Suppressor macrophage (primary cell): ENCODE measurements around the gene SOWAHD.
"Not testable (repeated sequence)": the region's sequence is repeated elsewhere in the genome, so short reads cannot be mapped to it uniquely, and the experiment has no call there.

Experiments
- DNase-seq, 4 experiments: peaks; one replicate each; pipeline ENCODE4 v3.0.0-alpha.2; 2020 to 2022

SOWAHD gene

GRCh38 chrX:119758731-119759247, 401 bp downstream of the SOWAHD start:
- DNase-seq = peak in 3 of 4 experiments; percentile 26 to 61 (median 60)

DNA sequence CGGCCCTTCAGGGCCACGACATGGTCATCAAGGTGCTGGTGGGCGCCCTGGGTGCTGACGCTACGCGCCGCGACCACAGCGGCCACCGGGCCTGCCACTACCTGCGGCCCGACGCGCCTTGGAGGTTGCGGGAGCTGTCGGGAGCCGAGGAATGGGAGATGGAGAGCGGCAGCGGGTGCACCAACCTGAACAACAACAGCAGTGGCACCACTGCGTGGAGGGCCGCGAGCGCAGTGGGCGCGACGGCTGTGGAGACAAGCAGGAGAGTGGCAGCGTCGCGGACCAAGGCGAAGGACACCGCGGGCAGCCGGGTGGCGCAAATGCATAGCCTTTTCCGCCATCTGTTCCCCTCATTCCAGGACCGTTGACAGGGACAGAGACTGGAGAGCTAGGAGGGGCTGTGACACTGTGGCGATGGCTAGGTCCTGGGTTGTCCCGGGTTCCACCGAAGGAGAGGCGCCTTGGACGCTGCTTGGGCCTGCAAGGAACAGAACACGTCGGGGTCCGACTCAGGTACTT, 919 bp downstream of the SOWAHD start:
- DNase-seq = no peak

GRCh38 chrX:119760026-119760877, 1.9 kb downstream of the SOWAHD start:
- DNase-seq = peak in 2 of 4 experiments; percentile 26 to 45

DNA sequence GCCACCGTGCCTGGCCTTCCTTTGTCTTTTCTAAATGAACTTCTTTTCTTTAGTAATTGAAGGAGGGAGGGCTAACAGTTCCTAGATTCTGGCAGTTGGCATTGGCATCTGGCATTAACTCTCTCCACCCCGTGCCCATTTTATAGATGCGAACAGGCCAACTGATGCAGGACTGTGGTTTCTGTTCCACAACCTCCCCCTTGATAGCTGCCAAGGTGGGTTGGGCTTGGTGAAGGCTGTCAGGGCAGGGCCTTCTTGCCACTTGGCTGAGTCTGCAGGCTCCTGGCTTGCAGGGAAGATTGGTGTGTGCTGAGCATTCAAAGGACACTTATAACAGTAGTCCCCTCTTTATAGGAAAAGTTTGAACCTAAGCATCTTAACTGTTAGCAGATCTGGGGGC, 4.3 kb downstream of the SOWAHD start:
- DNase-seq = no peak

- DNase-seq = no peak
These were observed 4.8 kb downstream of the SOWAHD start for GRCh38 chrX:119763181-119763580.

DNA sequence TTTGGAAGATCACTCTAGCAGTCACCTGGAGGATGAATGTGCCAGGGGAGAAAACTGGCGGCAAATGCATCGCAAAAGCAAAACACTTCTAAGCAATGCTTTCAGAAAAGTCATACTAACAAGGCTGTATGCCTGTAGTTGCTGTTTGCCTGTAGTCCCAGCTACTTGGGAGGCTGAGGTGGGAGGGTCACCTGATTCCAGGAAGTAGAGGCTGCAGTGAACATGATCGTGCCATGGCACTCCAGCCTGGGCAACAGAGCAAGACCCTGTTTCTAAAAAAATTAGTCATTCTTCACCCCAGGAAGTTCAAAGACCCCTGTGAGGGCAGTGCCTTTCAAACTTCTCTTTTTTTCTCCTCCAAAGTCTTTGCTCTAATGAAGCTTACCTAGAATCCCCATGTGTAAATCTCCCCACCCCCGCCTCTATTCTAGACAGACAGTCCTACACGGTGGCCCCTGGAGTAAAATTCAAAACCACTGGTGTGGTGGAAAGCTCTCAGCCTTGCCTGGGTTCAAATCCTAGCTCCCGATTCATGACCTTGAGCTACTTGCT, 5.5 kb downstream of the SOWAHD start:
- no peak for DNase-seq

GRCh38 chrX:119768436-119768835, 10.0 kb downstream of the SOWAHD start:
- peak in 2 of 4 experiments; percentile 26 to 43 for DNase-seq

DNA sequence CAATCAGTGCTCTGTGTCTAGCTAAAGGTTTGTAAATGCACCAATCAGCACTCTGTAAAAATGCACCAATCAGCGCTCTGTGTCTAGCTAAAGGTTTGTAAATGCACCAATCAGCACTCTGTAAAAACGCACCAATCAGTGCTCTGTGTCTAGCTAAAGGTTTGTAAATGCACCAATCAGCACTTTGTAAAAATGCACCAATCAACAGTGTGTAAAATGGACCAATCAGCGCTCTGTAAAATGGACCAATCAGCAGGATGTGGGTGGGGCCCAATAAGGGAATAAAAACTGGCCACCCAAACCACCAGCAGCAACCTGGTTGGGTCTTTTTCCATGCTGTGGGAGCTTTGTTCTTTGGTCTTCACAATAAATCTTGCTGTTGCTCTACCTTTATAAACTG, 11.0 kb downstream of the SOWAHD start:
- not testable (repeated sequence) for DNase-seq

GRCh38 chrX:119775517-119776238, 17.3 kb downstream of the SOWAHD start:
- peak; percentile 65 to 84 (median 77) for DNase-seq

DNA sequence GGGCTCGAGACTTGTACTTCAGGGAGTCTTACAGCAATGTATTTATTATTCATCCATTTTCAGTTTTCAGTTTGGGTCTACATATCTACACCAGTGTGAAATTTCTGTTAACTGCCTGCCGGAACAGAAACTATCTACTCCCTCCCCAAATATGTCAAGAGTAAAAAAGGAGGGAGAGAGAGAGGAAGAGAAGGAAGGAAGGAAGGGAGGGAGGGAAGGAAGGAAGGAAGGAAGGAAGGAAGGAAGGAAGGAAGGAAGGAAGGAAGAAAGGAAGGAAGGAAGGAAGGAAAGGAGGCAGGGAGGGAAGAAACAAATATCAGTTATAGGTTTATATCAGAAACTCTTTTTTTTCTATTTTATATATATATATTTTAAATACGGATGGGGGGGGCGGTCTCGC, 20.4 kb downstream of the SOWAHD start:
- no peak for DNase-seq

DNA sequence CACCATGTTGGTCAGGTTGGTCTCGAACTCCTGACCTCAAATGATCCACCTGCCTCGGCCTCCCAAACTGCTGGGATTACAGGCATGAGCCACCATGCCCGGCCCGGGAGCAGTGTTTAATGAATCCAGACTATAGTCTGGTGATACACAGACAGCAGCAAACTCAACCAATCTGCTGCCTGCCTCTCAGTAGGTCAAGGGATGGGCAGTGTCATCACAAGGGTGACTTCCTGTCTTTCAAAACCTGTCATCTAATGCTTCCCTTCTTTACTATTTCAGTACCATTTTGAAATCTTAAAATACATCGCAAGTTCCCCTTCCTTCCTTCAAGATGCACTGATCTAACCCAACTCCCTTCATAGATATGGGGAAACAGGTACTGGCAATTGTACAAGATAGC, 24.6 kb downstream of the SOWAHD start:
- DNase-seq = peak; percentile 45 to 83 (median 71)

GRCh38 chrX:119784747-119785446, 26.5 kb downstream of the SOWAHD start:
- DNase-seq = peak; percentile 27 to 55 (median 42)

GRCh38 chrX:119790977-119791436, 32.6 kb downstream of the SOWAHD start:
- peak; percentile 26 to 54 (median 42) for DNase-seq

GRCh38 chrX:119791437-119792231, 33.2 kb downstream of the SOWAHD start, which contains the start of gene RPL39:
Gene RPL39, minus strand, starts transcription at chrX:119791630. Its CDS starts 54 bp downstream, at chrX:119791576.
- peak; percentile 83 to 90 (median 90) for DNase-seq

GRCh38 chrX:119801253-119802221, 43.1 kb downstream of the SOWAHD start:
- no peak for DNase-seq

GRCh38 chrX:119802546-119802945, 44.2 kb downstream of the SOWAHD start:
- no peak for DNase-seq

GRCh38 chrX:119808461-119808860, 50.1 kb downstream of the SOWAHD start:
- DNase-seq = not testable (repeated sequence)

- no peak for DNase-seq
These were observed 50.8 kb downstream of the SOWAHD start for GRCh38 chrX:119809185-119809666.
